Stimulated activated CD4-positive, alpha-beta T cell treated with anti-CD3 and anti-CD28 coated beads, Interleukin-12 subunit alpha, Interleukin-12 subunit beta, amount 100 ng/mL, for 4 hours (primary cell): ENCODE results near the gene EIPR1.
"Not testable (repeated sequence)": the region's sequence is repeated elsewhere in the genome, so short reads cannot be mapped to it uniquely, and the experiment has no call there.

ENCODE experiments used
- DNase-seq: peaks from one replicate; pipeline ENCODE4 v3.0.0-alpha.2; 2020

The EIPR1 gene

GRCh38 chr2:3302751-3303582 lies 74.7 kb downstream of the EIPR1 start:
- DNase-seq, result no peak

- no peak for DNase-seq
Observed at GRCh38 chr2:3302421-3302750, 75.2 kb downstream of the EIPR1 start.

- DNase-seq, result no peak
Observed at GRCh38 chr2:3301001-3301400, 76.6 kb downstream of the EIPR1 start.

GRCh38 chr2:3300224-3300995 lies 77.2 kb downstream of the EIPR1 start:
- DNase-seq, result no peak

- DNase-seq, result no peak
Observed at GRCh38 chr2:3299703-3300102, 77.9 kb downstream of the EIPR1 start.

GRCh38 chr2:3299130-3299529 lies 78.5 kb downstream of the EIPR1 start:
- no peak for DNase-seq

GRCh38 chr2:3298191-3298590 lies 79.4 kb downstream of the EIPR1 start:
- DNase-seq, result no peak

GRCh38 chr2:3297523-3297922 lies 80.1 kb downstream of the EIPR1 start:
- no peak for DNase-seq

- DNase-seq, result no peak
Observed at GRCh38 chr2:3296182-3296972, 81.2 kb downstream of the EIPR1 start.

- no peak for DNase-seq
Observed at GRCh38 chr2:3294493-3294892, 83.1 kb downstream of the EIPR1 start.

GRCh38 chr2:3294069-3294468 lies 83.5 kb downstream of the EIPR1 start:
- no peak for DNase-seq

- no peak for DNase-seq
Observed at GRCh38 chr2:3293221-3293620, 84.4 kb downstream of the EIPR1 start.

GRCh38 chr2:3292416-3292815 lies 85.2 kb downstream of the EIPR1 start:
- no peak for DNase-seq

- DNase-seq, result no peak
Observed at GRCh38 chr2:3291750-3292149, 85.9 kb downstream of the EIPR1 start.

- no peak for DNase-seq
Observed at GRCh38 chr2:3291113-3291512, 86.5 kb downstream of the EIPR1 start.

GRCh38 chr2:3290655-3291054 lies 87.0 kb downstream of the EIPR1 start:
- DNase-seq, result no peak

- no peak for DNase-seq
Observed at GRCh38 chr2:3289971-3290370, 87.6 kb downstream of the EIPR1 start.

- no peak for DNase-seq
Observed at GRCh38 chr2:3289526-3289925, 88.1 kb downstream of the EIPR1 start.

- no peak for DNase-seq
Observed at GRCh38 chr2:3289171-3289515, 88.5 kb downstream of the EIPR1 start.

GRCh38 chr2:3288470-3289170 lies 89.0 kb downstream of the EIPR1 start:
- DNase-seq, result no peak

GRCh38 chr2:3287896-3288295 lies 89.7 kb downstream of the EIPR1 start:
- DNase-seq, result no peak

- not testable (repeated sequence) for DNase-seq
Observed at GRCh38 chr2:3286646-3287036, 91.0 kb downstream of the EIPR1 start.
